HFF-Myc (cell line): Measurements from ENCODE around the gene EPG5.
A peak's percentile ranks its signal among the peaks of the same experiment; 100 is the strongest.

Source experiments
- DNase-seq: peaks from one replicate; pipeline ENCODE4 v3.0.0-alpha.2; 2011; ENCODE audit warnings: low read depth; ENCODE audit errors: extremely low read depth
- H3K4me3 ChIP-seq: replicated peaks from 2 replicates; pipeline ENCODE4 v1.5.1; 2011; ENCODE audit warnings: low read depth, mild to moderate bottlenecking, control low read depth, low read length
- TF ChIP-seq, protein P1 (sequence below): IDR thresholded peaks from 2 replicates; pipeline ENCODE4 v1.5.1; 2012; ENCODE audit warnings: mild to moderate bottlenecking, low read depth, low read length, control low read depth; ENCODE audit errors: missing control alignments

Gene EPG5, protein sequence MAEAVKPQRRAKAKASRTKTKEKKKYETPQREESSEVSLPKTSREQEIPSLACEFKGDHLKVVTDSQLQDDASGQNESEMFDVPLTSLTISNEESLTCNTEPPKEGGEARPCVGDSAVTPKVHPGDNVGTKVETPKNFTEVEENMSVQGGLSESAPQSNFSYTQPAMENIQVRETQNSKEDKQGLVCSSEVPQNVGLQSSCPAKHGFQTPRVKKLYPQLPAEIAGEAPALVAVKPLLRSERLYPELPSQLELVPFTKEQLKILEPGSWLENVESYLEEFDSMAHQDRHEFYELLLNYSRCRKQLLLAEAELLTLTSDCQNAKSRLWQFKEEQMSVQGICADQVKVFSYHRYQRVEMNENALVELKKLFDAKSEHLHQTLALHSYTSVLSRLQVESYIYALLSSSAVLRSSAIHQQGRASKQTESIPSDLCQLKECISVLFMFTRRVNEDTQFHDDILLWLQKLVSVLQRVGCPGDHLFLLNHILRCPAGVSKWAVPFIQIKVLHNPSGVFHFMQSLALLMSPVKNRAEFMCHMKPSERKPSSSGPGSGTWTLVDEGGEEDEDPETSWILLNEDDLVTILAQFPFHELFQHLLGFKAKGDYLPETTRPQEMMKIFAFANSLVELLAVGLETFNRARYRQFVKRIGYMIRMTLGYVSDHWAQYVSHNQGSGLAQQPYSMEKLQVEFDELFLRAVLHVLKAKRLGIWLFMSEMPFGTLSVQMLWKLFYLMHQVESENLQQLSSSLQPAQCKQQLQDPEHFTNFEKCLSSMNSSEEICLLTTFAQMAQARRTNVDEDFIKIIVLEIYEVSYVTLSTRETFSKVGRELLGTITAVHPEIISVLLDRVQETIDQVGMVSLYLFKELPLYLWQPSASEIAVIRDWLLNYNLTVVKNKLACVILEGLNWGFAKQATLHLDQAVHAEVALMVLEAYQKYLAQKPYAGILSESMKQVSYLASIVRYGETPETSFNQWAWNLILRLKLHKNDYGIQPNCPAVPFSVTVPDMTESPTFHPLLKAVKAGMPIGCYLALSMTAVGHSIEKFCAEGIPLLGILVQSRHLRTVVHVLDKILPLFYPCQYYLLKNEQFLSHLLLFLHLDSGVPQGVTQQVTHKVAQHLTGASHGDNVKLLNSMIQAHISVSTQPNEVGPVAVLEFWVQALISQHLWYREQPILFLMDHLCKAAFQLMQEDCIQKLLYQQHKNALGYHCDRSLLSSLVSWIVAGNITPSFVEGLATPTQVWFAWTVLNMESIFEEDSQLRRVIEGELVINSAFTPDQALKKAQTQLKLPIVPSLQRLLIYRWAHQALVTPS (N-terminal part only)

DNA sequence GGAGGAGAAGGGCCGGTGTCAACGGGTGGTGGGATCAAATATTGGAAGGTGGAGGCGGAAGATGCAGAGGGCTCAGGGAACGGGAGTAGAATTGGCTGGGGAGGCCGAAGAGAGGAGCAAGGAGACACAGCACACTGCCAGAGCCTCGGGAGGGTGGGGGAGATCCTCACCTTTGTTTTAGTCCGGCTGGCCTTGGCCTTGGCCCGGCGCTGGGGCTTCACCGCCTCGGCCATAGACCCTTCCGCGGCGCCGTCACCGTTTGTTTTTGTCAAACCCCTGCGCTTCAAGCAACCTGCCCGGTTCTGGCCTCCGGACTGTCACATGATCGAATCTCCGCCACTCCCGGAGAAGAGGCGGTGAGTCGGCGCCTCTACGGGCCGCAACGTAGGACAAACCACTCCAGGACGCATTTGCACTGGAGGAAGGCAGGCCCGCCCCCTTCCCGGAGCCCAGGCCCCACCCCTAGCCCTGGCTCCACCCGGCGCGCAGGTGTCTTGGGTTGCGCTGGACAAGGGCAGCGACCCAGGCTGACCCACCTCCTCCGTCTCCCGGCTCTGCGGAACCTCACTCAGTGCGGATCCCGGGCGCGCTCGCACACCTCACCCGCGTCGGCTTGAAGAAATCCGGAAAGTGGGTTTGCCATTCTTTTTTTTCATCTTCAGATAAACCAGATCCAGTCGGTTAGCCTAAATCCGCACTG is at the start of gene EPG5:
Gene EPG5 (minus strand): TSS at position 323 of the 700 bp plus-strand sequence. CDS start 90 bp downstream, at position 233.
- TF ChIP-seq, protein P1, sequence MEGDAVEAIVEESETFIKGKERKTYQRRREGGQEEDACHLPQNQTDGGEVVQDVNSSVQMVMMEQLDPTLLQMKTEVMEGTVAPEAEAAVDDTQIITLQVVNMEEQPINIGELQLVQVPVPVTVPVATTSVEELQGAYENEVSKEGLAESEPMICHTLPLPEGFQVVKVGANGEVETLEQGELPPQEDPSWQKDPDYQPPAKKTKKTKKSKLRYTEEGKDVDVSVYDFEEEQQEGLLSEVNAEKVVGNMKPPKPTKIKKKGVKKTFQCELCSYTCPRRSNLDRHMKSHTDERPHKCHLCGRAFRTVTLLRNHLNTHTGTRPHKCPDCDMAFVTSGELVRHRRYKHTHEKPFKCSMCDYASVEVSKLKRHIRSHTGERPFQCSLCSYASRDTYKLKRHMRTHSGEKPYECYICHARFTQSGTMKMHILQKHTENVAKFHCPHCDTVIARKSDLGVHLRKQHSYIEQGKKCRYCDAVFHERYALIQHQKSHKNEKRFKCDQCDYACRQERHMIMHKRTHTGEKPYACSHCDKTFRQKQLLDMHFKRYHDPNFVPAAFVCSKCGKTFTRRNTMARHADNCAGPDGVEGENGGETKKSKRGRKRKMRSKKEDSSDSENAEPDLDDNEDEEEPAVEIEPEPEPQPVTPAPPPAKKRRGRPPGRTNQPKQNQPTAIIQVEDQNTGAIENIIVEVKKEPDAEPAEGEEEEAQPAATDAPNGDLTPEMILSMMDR: no peak
- H3K4me3 ChIP-seq: peak within 1 kb of the TSS; percentile 67
- peak; percentile 74 for DNase-seq

DNA sequence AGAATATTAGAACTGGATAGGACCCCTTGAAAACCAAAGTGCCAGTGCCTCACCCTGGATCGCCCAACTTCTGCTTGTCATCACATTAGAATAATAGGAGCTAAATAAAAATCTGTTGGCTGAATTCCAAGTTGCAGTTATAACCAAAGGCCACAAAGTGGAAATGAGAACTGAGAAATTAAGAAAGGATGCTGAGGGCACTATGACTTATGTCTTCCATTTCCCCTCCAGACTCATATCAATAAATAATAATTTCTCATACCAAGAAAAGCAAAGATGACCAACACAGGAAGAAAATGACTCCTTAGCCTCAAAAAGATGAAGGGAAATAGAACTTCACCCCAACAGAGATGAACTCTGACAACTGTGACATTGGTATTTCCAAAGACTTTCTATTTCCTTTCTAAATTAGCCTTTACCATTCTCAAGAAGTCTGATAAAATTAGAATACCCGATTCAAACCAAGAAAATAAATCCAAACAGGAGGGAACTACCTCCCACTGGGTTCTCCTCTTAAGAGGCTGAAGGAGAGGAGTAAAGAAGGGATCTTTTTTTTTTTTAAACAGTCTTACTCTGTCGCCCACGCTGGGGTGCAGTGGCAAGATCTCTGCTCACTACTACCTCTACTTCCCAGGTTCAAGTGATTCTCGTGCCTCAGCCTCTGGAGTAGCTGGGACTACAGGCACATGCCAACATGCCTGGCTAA is 46.5 kb upstream of the EPG5 start:
- H3K4me3 ChIP-seq: no peak overlapping the region
- DNase-seq: no peak
- TF ChIP-seq, protein P1: no peak

DNA sequence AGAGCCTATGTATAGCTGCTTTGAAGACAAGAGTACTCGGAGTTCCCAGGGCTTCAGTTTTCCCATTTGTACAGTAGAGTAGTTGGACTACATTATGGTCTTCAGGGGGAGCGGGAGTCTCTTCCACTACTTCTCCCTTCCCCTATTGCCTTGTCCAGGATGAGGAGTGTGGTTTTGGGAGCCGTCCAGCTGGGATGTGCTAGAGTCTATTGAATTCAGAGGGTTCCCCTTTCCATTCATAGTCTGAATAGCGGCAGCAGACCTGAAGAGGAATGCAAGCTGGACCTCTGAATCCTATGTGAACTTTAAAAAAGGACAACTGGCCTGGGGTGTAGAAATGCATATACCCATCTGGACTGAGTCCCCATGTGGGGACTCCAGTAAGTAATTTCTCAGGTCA is 43.5 kb upstream of the EPG5 start:
- no peak for DNase-seq
- H3K4me3 ChIP-seq: no peak overlapping the region
- TF ChIP-seq, protein P1: no peak

DNA sequence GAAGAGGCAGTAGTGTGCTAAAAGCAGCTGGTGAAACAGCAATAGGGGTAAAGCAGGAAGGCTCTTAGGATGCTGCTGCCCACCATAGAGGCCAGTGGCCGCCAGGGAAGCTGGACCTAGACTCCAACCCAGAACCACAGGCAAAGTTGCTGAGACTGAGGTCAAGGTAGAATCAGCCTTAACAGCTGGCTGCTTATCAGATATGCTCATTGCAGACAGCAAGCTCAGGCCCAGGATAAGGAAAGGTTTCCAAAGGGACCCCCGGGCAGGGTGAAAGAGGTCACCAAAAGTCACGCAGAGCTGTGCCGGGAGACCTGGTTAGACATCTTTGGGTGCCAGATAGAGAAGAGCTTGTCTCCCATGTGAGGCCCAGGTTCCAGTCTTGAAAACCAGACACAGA is 42.9 kb upstream of the EPG5 start:
- no peak overlapping the region for H3K4me3 ChIP-seq
- TF ChIP-seq, protein P1: no peak
- DNase-seq: no peak

DNA sequence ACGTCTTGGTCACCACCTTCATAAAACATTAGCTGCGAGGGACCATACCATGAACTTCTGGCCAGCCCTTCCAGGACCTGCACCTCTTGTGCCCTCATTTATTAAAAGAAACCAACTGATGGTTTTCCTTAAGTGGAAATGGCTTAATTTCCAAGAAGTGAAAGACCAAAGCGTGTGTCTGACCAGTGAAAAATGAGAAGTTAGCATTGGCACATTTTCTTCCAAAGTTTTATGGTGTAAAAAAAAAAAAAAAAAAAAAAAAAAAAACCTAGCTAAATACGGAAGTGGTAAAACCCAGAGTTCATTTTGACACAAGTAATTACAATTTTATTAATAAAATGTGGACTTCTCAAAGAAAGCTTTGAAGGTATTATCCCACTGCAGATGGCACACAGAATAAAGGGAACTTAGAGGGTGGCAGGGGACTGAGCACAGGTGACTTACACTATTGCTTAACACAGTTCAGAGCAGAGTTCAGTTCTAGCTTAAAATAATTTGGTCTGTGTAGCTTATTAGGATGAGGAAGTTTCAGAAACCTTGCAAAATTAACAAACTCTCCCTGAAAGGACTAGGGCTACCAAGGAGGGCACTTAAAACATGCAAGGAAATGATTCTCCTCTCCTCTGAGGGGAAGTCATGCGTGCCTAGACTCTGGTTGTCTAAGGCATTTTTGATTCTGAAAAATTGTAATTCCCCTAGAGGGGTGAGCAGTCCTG is 42.2 kb upstream of the EPG5 start:
- DNase-seq: no peak
- H3K4me3 ChIP-seq: no peak overlapping the region
- TF ChIP-seq, protein P1: no peak
